IMR-90 (cell line): ENCODE measurements around the gene HCK. TPM values are rescaled to one million over a fixed set of nuclear protein-coding genes. Genes with fewer than 3 reads are reported as not detected.

Experiments
- ATAC-seq: fragments of 200-7000 bp; cut with Tn5 transposase; 2 replicates; pipeline ENCODE4 v1.9.1; 2020; ENCODE audit warnings: low read depth, mild to moderate bottlenecking, moderate library complexity
- BruUV-seq: library from RNA; stranded (reverse); fragments of 400-500 nt; replicated peaks from 2 replicates; lab custom pipeline; 2021; lab: Mats Ljungman, UMichigan
- CTCF ChIA-PET: fragments of 300-600 bp; formaldehyde crosslinking; extraction: SDS; loops from one replicate; lab custom pipeline; 2021; ENCODE audit warnings: antibody characterized with exemption; lab: Yijun Ruan, JAX
- POLR2A ChIA-PET: fragments of 300-600 bp; sonication (Branson Sonifier 250); formaldehyde crosslinking; loops from one replicate; lab custom pipeline; 2022; ENCODE audit warnings: antibody characterized with exemption; ENCODE audit not compliant: unreplicated experiment; lab: Charles Lee
- DNase-seq: peaks from one replicate; pipeline ENCODE4 v3.0.0; 2013
- H2AFZ ChIP-seq: replicated peaks from 2 replicates; pipeline ENCODE3; 2013; ENCODE audit warnings: low read length, mild to moderate bottlenecking; ENCODE audit not compliant: poor library complexity
- H2AK5ac ChIP-seq: 2 replicates; pipeline ENCODE4 v1.6.1; 2013; ENCODE audit warnings: low read depth, low read length, inconsistent platforms
- H2AK9ac ChIP-seq: replicated peaks from 2 replicates; pipeline ENCODE3; 2013; ENCODE audit warnings: mild to moderate bottlenecking, low read depth, low read length, moderate library complexity; ENCODE audit not compliant: poor library complexity
- H2BK120ac ChIP-seq: 2 replicates; pipeline ENCODE4 v1.6.1; 2013; ENCODE audit warnings: low read depth, low read length, inconsistent platforms
- H2BK15ac ChIP-seq: 3 replicates; pipeline ENCODE4 v1.6.1; 2013; ENCODE audit warnings: low read depth, low read length, inconsistent platforms
- H2BK20ac ChIP-seq: 2 replicates; pipeline ENCODE4 v1.6.1; 2013; ENCODE audit warnings: low read depth, mild to moderate bottlenecking, inconsistent platforms, low read length, moderate library complexity
- H2BK5ac ChIP-seq: 2 replicates; pipeline ENCODE4 v1.6.1; 2013; ENCODE audit warnings: mild to moderate bottlenecking, low read depth, low read length, inconsistent platforms; ENCODE audit not compliant: poor library complexity, severe bottlenecking
- H3K14ac ChIP-seq: replicated peaks from 2 replicates; pipeline ENCODE4 v1.6.1; 2013; ENCODE audit warnings: low read depth, low read length, inconsistent platforms
- H3K18ac ChIP-seq: 2 replicates; pipeline ENCODE4 v1.6.1; 2013; ENCODE audit warnings: low read depth, low read length, control low read depth
- H3K23ac ChIP-seq: 2 replicates; pipeline ENCODE4 v1.6.1; 2013; ENCODE audit warnings: low read depth, low read length, inconsistent platforms
- H3K27ac ChIP-seq: 2 replicates; pipeline ENCODE4 v1.5.1; 2013; ENCODE audit warnings: mild to moderate bottlenecking, control low read depth, low read length; ENCODE audit not compliant: insufficient read depth
- H3K27me3 ChIP-seq: 2 replicates; pipeline ENCODE4 v1.6.1; 2013; ENCODE audit warnings: low read length; ENCODE audit not compliant: control insufficient read depth, insufficient read depth
- H3K36me3 ChIP-seq: 2 replicates; pipeline ENCODE4 v1.6.1; 2013; ENCODE audit warnings: low read length, mixed read lengths; ENCODE audit not compliant: control insufficient read depth, insufficient read depth
- H3K4ac ChIP-seq: 2 replicates; pipeline ENCODE4 v1.6.1; 2013; ENCODE audit warnings: low read depth, low read length, inconsistent platforms
- H3K4me1 ChIP-seq: 2 replicates; pipeline ENCODE4 v1.6.1; 2013; ENCODE audit warnings: low read length, mixed read lengths; ENCODE audit not compliant: control insufficient read depth, insufficient read depth
- H3K4me2 ChIP-seq: 2 replicates; pipeline ENCODE4 v1.6.1; 2013; ENCODE audit warnings: low read depth, mild to moderate bottlenecking, control low read depth, low read length, moderate library complexity
- H3K4me3 ChIP-seq: 2 replicates; pipeline ENCODE4 v1.5.1; 2013; ENCODE audit warnings: low read depth, mild to moderate bottlenecking, control low read depth, low read length, moderate library complexity; ENCODE audit not compliant: insufficient read depth
- H3K56ac ChIP-seq: 2 replicates; pipeline ENCODE4 v1.6.1; 2013; ENCODE audit warnings: low read length, inconsistent platforms; ENCODE audit not compliant: insufficient read depth; ENCODE audit errors: extremely low read depth
- H3K79me1 ChIP-seq, 2 experiments: 2 replicates each; pipeline ENCODE4 v1.6.1; 2013; ENCODE audit warnings: low read length in 2 of 2, inconsistent platforms in 1 of 2, low read depth in 1 of 2
- H3K9ac ChIP-seq: 2 replicates; pipeline ENCODE4 v1.6.1; 2013; ENCODE audit warnings: low read depth, low read length, control low read depth
- H3K9me1 ChIP-seq: 2 replicates; pipeline ENCODE4 v1.6.1; 2013; ENCODE audit warnings: low read length, inconsistent platforms; ENCODE audit not compliant: insufficient read depth
- H3K9me3 ChIP-seq: 2 replicates; pipeline ENCODE4 v1.6.1; 2013; ENCODE audit warnings: low read length; ENCODE audit not compliant: control insufficient read depth, insufficient read depth
- H4K20me1 ChIP-seq: 2 replicates; pipeline ENCODE4 v1.6.1; 2013; ENCODE audit warnings: low read length, inconsistent platforms; ENCODE audit not compliant: insufficient read depth
- H4K5ac ChIP-seq: 2 replicates; pipeline ENCODE4 v1.6.1; 2013; ENCODE audit warnings: mild to moderate bottlenecking, low read depth, low read length, control low read depth
- H4K8ac ChIP-seq, 2 experiments: 2 replicates each; pipeline ENCODE4 v1.6.1; 2013; ENCODE audit warnings: low read depth in 2 of 2, low read length in 2 of 2, control low read depth in 1 of 2, inconsistent platforms in 1 of 2
- H4K91ac ChIP-seq: 2 replicates; pipeline ENCODE4 v1.6.1; 2013; ENCODE audit warnings: low read depth, low read length, inconsistent platforms; ENCODE audit not compliant: insufficient read depth
- NFE2L2 ChIP-seq: fragments of 150-350 bp; IDR thresholded peaks from 2 replicates; pipeline ENCODE4 v1.6.1; 2016; ENCODE audit warnings: low read depth, mild to moderate bottlenecking, low read length
- WGBS, 2 experiments: methylation state at CpG; one replicate each; pipeline versions ENCODE4 v1.1.5 to v1.1.7; 2013; ENCODE audit warnings: missing lambda C conversion rate in 2 of 2; ENCODE audit not compliant: insufficient read length in 1 of 2; ENCODE audit errors: extremely low coverage in 2 of 2; 5-methylcytosine and 5-hydroxymethylcytosine counted together
- dilution Hi-C: fragments of 300-500 bp; cut with HindIII; formaldehyde crosslinking; loops from one replicate; pipeline ENCODE4 v1.14.3; 2018; ENCODE audit warnings: low sequenced_read_pairs; ENCODE audit not compliant: unreplicated experiment
- in situ Hi-C: fragments of 300-500 bp; cut with MboI; formaldehyde crosslinking; loops from 3 replicates; pipeline ENCODE4 v1.14.3; 2019; ENCODE audit warnings: low sequenced_read_pairs, inconsistent platforms, mixed read lengths
- intact Hi-C: fragments of 100-400 bp; cut with micrococcal nuclease; formaldehyde crosslinking; loops from 2 replicates; pipeline ENCODE4 v1.10.0; 2022
- polyA plus RNA-seq, 3 experiments: library from polyadenylated mRNA; depleted of rRNA; stranded (reverse); fragments of >200 nt; gene quantifications; 2 replicates each; pipeline ENCODE4 v1.2.3, GENCODE V29; 2012; ENCODE audit warnings: low replicate concordance in 1 of 3
- total RNA-seq: library from RNA; depleted of rRNA; stranded (reverse); fragments of >200 nt; gene quantifications from 2 replicates; pipeline ENCODE4 v1.2.3, GENCODE V29; 2012

Gene HCK
- total and polyA plus RNA-seq, 2 of the 4 experiments (the other 2 are of a cell fraction) = not detected

DNA sequence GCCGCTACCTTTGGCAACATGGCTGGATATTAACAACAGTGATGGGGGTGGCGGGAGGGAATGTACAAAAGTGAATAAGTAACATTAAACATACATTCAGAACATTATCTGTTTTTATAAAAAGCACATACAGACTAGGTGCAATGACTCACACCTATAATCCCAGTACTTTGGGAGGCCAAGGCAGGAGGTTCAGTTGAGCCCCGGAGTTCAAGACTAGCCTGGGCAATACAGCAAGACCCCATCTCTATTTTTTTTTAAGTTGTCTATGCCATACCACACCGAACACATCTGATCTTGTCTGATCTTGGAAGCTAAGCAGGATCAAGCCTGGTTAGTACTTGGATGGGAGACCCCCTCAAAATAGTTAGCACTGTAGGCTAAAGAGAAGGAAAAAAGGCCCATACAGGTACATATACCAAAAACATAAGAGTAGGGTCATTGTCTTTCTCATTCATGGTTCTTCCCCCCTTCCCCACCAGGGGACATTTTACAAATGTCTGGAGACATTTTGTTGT, 1.7 kb upstream of the HCK start:
- Histone ChIP-seq H2BK120ac (no peak overlapping the region), H4K91ac (no peak overlapping the region), H3K27ac (no peak overlapping the region), H2BK5ac (no peak overlapping the region), H3K79me1 (no peaks in the 10 kb centered on the region), H3K4me3 (no peak overlapping the region), H4K20me1 (no peaks in the 10 kb centered on the region), H3K4ac (no peak overlapping the region), H2BK20ac (no peak overlapping the region), H3K36me3 (no peaks in the 10 kb centered on the region), H4K8ac (no peak overlapping the region), H3K27me3 (peaks cover 60% of the 10 kb centered on the region), H3K9me1 (no peaks in the 10 kb centered on the region), H3K56ac (no peak overlapping the region), H2BK15ac (no peak overlapping the region), H3K14ac (no peak overlapping the region), H3K18ac (no peak overlapping the region), H4K5ac (no peak overlapping the region), H2AFZ (no peak overlapping the region), H3K9me3 (peaks cover 7% of the 10 kb centered on the region), H2AK5ac (no peak overlapping the region), H3K23ac (no peak overlapping the region), H2AK9ac (no peak overlapping the region), H3K4me1 (no peaks in the 10 kb centered on the region), H3K9ac (no peak overlapping the region), H3K4me2 (no peak overlapping the region)
- no TSS peak for BruUV-seq
- DNase-seq (no peak), ATAC-seq (no peak)
- ChIA-PET CTCF (no interaction called here), POLR2A (no interaction called here)
- dilution Hi-C loops = no loop called here
- TF ChIP-seq NFE2L2 = no peak
- no CpG with 5 or more reads among the region's 4 CpGs for WGBS, 2 experiments
- in situ Hi-C loops = no loop called here
- intact Hi-C loops = no loop called here
